RWPE1 (cell line): ENCODE data around the gene NHLRC3.

Experiments
- CTCF ChIA-PET: fragments of 350-600 bp; sonication (Branson Sonifier 250); formaldehyde crosslinking; extraction: SDS; loops from one replicate; lab custom pipeline; 2021; lab: Yijun Ruan, JAX
- POLR2A ChIA-PET: fragments of 400-600 bp; formaldehyde crosslinking; extraction: SDS; loops from one replicate; lab custom pipeline; 2020; ENCODE audit warnings: antibody characterized with exemption; ENCODE audit not compliant: low non-redundant PET; lab: Yijun Ruan, JAX
- DNase-seq: peaks from one replicate; pipeline ENCODE4 v3.0.0; 2012; ENCODE audit warnings: low spot score
- H3K27ac ChIP-seq: fragments of 450-650 bp; 2 replicates; pipeline ENCODE4 v1.5.1; 2017
- CTCF ChIP-seq: fragments of 450-650 bp; conservative IDR thresholded peaks from 2 replicates; pipeline ENCODE4 v1.5.1; 2017; ENCODE audit warnings: low read depth, mild to moderate bottlenecking

The NHLRC3 gene

GRCh38 chr13:39037410-39037879 lies 811 bp upstream of the NHLRC3 start:
- DNase-seq, result peak; percentile 5
- H3K27ac ChIP-seq, result peak overlapping the region; percentile 83
- ChIA-PET POLR2A (no interaction called here), CTCF (interaction anchor here (0.5 to 0.8 kb wide), 3 partner anchors 55 to 237 kb away, joined by 3 read pairs; no protein-coding TSS in a partner anchor)
- no peak for TF ChIP-seq CTCF

- TF ChIP-seq CTCF, result no peak
- no peak for DNase-seq
- ChIA-PET CTCF (no interaction called here), POLR2A (no interaction called here)
- peak overlapping the region; percentile 83 for H3K27ac ChIP-seq
Observed at GRCh38 chr13:39038569-39039030, 344 bp downstream of the NHLRC3 start.

- TF ChIP-seq CTCF, result no peak
- peak overlapping the region; percentile 83 for H3K27ac ChIP-seq
- CTCF ChIA-PET, result no interaction called here
- no peak for DNase-seq
- POLR2A ChIA-PET, result no interaction called here
Observed at GRCh38 chr13:39039041-39039440, 785 bp downstream of the NHLRC3 start.

- POLR2A ChIA-PET, result no interaction called here
Observed at GRCh38 chr13:39040206-39040605, 1.9 kb downstream of the NHLRC3 start.

GRCh38 chr13:39044536-39044935 lies 6.3 kb downstream of the NHLRC3 start:
- ChIA-PET CTCF (interaction anchor here (0.6 kb wide), 1 partner anchor 36 kb away, joined by 3 read pairs; no protein-coding TSS in a partner anchor), POLR2A (no interaction called here)
- DNase-seq, result no peak
- no peak overlapping the region for H3K27ac ChIP-seq
- no peak for TF ChIP-seq CTCF

More at GRCh38 chr13:39040206-39040605, 1.9 kb downstream of the NHLRC3 start:
- CTCF ChIA-PET, result no interaction called here
- H3K27ac ChIP-seq, result no peak overlapping the region
- DNase-seq, result no peak
- TF ChIP-seq CTCF, result no peak

- no peak for DNase-seq
- ChIA-PET CTCF (interaction anchor here (0.6 to 1.3 kb wide), 3 partner anchors 90 to 565 kb away, joined by 3 to 5 read pairs (median 3); no protein-coding TSS in a partner anchor), POLR2A (no interaction called here)
- no peak overlapping the region for H3K27ac ChIP-seq
- no peak for TF ChIP-seq CTCF
Observed at GRCh38 chr13:39047560-39047959, 9.3 kb downstream of the NHLRC3 start.
